AG09319 (cell line): ENCODE results near the gene SLC9A9.

Experiments used
- DNase-seq: peaks from one replicate; pipeline ENCODE4 v3.0.0-alpha.2; 2010; ENCODE audit warnings: low read depth; ENCODE audit errors: extremely low read depth
- TF ChIP-seq, protein P1 (sequence below): IDR thresholded peaks from 2 replicates; pipeline ENCODE4 v1.5.1; 2011; ENCODE audit warnings: low read depth, mild to moderate bottlenecking, inconsistent platforms, low read length, moderate library complexity

SLC9A9 gene

DNA sequence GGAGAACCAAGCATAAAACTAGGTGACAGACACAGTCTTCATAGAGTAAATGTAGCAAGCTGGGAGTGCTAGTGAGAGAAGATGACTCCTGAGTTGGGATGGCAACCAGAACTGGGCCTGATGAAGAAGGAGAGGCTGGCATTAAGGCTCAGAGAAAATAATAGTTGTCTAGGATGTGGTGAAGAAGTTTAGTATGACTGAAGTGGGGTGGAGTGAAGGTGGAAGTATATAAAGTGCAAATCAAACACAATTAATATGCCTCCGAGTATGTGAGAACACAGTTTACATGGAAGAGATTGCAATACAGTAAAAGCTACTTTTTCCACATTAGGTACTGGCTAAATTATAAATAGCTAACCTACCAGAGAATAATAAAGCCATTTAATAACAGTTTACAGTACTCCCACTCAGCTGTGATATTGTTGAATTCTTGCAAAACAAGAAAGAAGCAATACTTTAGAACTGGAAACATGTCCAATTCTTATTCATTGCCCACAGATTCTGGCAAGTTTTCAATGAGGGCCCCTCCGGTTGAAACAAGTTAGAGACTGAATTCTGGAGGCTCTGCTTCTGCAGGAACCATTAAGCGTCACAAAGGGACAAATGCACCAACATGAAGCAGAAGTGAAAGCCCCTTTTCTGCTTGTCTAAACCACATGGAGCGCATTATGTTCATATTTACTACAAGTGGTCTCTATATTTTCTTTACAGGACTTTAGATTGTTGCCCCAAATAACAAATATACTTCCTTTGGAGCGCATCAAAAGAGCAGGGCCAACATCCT is 243.7 kb downstream of the SLC9A9 start:
- TF ChIP-seq, protein P1, sequence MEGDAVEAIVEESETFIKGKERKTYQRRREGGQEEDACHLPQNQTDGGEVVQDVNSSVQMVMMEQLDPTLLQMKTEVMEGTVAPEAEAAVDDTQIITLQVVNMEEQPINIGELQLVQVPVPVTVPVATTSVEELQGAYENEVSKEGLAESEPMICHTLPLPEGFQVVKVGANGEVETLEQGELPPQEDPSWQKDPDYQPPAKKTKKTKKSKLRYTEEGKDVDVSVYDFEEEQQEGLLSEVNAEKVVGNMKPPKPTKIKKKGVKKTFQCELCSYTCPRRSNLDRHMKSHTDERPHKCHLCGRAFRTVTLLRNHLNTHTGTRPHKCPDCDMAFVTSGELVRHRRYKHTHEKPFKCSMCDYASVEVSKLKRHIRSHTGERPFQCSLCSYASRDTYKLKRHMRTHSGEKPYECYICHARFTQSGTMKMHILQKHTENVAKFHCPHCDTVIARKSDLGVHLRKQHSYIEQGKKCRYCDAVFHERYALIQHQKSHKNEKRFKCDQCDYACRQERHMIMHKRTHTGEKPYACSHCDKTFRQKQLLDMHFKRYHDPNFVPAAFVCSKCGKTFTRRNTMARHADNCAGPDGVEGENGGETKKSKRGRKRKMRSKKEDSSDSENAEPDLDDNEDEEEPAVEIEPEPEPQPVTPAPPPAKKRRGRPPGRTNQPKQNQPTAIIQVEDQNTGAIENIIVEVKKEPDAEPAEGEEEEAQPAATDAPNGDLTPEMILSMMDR: no peak
- DNase-seq: no peak

DNA sequence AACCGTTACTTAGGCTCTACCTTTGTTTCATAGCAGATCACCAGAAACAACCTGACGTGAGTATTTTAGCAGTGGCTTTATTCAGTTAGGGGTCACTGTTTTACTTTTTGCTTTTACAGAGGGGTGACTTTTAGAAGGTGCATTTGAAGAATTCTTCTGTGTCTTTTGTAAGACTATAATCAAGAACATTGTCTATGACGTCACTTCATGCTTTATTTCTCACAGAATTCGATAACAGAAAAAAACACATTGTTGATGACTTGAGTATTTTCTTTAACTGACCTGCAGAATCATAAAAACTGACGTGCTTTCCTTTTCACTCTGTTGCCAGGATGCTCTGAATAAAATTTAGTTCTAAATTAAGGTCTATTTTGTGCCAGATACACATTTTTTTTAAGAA is 244.5 kb downstream of the SLC9A9 start:
- DNase-seq: no peak
- TF ChIP-seq, protein P1: no peak

DNA sequence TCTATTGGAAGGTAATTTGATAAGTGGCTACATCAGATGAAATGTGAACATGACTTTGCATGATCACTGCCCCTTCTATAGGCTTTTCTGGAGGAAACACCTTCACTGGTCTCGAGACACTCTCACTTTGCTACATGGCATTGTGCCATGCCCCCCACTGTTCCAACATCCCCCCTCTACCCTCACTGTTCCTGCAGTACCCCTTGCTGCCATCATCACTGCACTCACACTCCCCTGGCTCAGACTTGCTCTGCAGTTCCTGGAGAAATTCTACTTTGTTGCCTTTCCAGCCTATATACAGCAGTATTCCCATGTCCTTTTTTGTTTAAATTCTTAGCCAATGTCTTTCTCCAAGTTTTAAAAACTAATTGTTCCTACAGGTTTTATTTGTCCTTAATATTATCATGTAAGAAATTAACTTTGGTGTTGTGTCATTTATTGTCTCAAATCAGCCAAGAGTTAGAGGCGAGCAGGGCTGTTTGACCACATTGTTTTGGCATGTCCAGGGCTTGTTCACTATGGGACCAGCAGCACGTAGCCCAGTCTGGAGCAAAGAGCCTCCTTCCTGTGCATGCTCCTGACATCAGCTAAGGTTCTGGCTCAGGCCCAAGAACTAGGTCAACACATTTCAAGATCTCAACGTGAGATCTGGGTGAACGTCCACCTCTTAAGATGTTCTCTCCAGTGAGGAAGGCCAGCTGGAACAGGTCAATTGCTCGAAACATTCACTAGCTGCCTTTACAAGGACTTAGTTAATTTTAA is 246.4 kb downstream of the SLC9A9 start:
- TF ChIP-seq, protein P1: no peak
- no peak for DNase-seq

DNA sequence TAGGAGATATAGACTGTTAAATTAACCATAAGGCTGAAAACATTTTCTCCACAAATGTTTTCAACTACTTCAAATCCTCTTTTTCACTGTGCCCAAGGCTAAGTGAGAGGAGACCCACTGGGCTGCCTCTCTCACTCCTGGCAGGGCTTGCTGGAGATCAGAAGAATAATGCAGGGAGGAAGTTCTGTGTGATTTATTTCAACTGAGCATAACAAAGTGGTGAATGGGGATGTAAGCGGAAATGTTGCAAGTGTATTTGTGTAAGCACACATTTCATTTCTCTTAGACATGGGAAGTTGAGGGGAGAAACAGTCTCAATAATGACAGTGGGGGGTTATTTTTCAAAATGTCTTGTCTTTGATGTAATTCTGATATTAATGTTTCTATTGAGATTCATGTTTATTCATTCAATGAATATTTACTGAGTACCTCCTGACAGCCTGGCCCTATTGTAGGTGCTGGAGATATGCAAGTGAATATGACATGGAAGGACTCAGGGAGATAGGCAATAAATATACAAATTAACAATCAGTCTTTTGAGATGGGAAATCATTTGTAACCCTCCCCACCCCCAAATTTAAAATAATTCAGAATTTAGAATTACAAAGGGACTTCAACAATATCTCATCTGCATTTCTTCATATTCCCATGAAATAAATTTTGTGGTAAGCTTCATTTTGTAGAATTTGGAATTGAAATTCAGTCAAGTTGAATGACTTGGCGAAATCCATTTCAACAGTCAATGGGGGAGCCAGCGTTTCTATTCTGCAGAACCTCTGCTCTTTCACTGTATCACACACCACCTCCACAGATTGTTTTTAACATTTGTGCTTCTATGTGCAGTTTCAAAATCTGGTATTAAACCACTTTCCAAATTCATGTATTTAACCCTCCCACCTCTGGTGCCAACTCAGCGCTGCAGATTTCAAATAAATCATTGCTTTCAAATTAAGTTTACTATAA is 247.2 kb downstream of the SLC9A9 start:
- no peak for DNase-seq
- TF ChIP-seq, protein P1: no peak

DNA sequence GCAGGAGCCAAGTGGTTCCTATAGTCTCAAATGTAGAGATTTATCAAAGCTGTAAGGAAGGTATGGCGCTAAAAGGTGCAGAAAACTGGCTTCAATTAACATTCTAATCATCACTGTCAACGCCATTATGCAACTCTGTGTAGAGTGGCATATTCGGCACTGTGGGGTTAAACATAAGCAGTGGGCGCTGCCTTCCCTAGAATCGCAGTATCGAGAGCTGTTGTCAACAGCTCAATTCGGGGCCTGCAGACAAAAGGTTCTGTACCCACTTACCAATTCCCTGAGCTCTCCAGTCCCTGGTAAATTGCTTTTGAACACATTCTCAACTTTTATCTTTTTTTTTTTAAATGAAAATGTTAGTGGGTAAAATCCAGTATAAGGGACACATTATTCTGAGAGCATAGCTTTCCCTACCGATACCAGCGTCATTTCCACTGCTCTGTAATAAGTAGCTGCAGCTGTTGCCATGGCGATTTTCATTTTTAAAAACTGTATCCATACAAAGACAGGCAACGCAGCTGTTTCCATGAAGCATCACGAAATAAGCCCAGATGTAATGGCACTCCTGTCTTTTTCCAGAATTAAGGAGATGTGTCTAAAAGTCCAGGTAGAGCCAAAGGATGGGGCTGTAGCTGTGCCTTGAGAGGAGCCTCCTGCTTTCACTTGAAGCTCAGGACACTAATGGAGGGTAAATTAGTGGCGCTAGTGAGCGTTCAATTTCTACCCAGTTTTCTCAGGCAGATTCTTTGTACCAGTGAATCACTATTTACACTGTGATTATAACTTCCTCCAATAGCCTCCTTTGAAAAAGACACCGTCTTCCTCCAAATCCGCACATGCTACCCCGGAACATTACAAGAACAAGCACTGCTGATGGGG is 250.3 kb downstream of the SLC9A9 start:
- TF ChIP-seq, protein P1: no peak
- DNase-seq: no peak

DNA sequence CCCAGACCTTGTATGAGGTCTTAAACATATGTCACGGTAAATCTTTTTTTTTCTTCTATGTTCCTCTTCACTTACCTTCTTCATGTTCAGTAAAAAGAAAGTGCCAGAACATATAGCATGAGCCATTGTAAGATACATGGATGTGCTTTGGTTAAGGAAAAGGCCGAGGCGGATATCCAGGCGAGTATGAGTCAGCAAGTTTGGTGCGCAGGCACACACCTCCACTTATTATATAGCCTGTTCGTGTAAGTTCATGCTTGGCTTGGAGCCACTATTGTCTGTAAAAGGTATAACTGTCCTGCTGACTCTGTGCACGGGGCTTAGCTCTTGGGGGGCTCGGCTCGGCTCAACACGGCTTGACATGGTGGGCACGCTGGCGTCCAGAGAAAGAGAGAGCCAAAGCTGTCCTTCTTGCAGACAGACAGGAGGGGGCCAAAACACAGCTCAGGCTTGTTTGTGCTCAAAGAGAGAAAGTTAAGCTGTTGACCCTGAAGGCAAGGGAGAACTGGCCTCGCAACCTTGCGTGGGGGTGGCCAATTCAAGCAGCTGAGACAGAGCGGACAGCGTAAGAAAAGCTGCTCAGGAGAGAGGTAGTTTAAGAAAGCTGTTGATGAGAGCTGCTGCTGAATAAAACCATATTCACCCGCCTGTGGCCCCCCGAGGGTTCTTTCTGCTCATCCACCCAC is 251.2 kb downstream of the SLC9A9 start:
- TF ChIP-seq, protein P1: no peak
- no peak for DNase-seq
